NCI-H1105 (cell line): ENCODE data around the gene NLRX1.
"Not testable (repeated sequence)": the region's sequence is repeated elsewhere in the genome, so short reads cannot be mapped to it uniquely, and the experiment has no call there.

ENCODE experiments used
- DNase-seq: peaks from one replicate; lab custom pipeline; 2025; lab: John Stamatoyannopoulos, UW

Gene NLRX1

DNA sequence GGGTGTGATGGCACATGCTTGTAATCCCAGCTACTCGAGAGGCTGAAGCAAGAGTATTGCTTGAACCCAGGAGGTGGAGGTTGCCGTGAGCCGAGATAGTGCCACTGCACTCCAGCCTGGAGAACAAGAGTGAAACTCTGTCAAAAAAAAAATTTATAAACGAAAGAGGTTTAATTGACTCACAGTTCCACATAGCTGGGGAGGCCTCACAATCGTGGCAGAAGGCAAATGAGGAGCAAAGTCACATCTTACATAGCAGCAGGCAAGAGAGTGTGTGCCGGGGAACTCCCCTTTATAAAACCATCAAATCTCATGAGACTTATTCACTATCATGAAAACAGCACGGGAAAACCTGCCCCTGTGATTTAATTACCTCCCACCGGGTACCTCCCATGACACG lies 15.9 kb downstream of the NLRX1 start:
- not testable (repeated sequence) for DNase-seq

GRCh38 chr11:119185981-119186634 lies 17.6 kb downstream of the NLRX1 start:
- no peak for DNase-seq

DNA sequence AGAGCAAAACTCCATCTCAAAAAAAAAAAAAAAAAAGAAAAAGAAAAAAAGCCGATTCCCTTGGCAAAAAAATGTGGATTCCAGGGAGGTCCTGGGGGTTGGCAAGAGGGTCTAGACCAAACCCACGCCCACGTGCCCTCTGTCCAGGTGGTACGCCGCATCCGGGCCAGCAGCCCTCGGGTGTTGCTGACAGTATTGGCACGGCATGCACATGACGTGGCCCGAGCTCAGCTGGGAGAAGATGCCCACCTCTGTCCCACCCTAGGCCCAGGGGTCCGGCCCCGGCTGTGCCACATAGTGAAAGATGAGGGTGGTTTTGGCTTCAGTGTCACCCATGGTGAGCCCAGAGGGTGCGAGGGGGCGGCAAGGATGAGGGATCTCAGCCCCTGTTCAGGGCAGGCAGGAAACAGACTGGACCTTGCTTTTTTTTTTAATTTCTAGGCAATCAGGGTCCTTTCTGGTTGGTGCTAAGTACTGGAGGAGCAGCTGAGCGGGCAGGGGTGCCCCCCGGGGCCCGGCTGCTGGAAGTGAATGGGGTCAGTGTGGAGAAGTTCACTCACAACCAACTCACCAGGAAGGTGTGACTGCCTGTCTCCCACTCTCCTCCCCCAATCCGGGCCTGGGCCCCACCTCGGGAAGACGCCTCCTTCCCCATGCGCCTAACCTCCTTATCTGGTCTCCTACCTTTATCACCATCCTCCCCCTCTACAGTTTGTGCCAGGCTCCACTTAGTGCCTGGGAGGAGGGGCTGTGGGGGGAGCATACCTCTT lies 18.8 kb downstream of the NLRX1 start:
- DNase-seq = no peak

- no peak for DNase-seq
These were observed 19.5 kb downstream of the NLRX1 start for GRCh38 chr11:119188067-119188466.

DNA sequence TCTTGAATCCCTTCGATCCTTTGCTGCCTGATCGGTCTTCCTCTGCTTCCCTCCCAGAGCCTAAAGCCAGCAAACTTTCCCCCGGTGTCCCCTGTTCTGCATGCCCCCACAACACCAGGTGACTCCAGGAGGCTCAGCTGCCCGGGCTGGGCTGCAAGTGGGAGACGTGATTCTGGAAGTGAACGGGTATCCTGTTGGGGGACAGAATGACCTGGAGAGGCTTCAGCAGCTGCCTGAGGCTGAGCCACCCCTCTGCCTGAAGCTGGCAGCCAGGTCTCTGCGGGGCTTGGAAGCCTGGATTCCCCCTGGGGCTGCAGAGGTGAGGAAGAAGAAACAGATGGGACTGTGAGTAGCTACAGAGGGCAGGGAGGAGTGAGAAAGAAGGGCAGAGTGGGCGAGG lies 20.4 kb downstream of the NLRX1 start:
- no peak for DNase-seq

- DNase-seq = no peak
These were observed 20.9 kb downstream of the NLRX1 start for GRCh38 chr11:119189393-119189792.

GRCh38 chr11:119190531-119190930 lies 22.0 kb downstream of the NLRX1 start:
- DNase-seq = no peak

- DNase-seq = not testable (repeated sequence)
These were observed 22.7 kb downstream of the NLRX1 start for GRCh38 chr11:119191265-119191664.

DNA sequence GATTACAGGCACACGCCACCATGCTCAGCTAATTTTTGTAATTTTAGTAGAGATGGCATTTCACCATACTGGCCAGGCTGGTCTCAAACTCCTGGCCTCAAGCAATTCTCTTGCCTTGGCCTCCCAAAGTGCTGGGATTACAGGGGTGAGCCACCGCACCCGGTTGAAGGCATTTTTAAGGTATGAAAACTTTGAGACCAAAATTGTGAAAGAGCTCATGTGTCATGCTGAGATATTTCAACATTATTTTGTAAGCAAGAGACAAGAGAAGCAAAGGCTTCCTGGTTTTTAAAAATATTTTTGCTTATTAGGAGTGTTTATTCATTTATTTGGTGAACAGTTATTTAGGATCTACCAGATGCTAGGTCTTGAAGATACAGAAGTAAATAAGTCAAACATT lies 23.6 kb downstream of the NLRX1 start:
- DNase-seq = no peak

DNA sequence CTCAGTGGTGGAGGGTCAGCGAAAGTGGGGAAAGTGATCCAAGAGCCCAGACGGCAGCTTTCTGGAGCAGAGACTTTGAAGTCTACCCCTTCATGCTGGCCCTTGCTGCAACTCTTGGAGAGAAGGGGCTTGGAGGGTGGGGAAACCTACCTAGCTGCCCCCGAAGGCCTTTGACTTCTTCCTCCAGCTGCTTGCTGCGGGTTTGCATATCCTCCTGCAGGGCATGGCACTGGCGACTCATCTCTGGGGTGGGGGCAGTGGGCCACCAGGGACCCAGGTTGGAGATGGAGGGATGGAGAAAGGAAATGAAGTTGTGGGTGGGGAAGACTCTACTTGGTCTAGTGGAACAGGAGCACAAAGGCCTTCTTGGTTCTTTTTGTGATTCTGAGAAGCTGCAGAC lies 24.5 kb downstream of the NLRX1 start:
- no peak for DNase-seq

- no peak for DNase-seq
These were observed 25.1 kb downstream of the NLRX1 start for GRCh38 chr11:119193626-119194025.

- DNase-seq = no peak
These were observed 26.4 kb downstream of the NLRX1 start for GRCh38 chr11:119194811-119195440.

DNA sequence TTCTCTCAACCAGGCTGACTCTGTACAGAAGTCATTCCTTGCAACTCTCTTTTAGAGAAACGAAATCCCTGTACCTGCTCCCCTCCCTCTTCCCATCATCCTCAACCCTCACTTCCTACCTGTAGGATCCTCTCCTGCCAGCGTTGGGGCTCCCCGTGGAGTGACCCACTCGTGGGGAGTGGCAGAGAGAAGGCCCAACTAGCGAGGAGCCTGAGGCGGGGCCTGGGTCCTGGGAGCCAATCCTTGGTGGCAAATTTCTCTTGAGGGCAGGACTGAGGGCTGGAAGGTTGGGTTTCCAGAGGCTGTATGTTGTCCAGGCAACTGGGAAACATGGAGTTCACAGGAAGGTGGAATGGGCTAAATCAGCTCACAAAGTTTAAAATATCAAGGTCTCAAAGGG lies 27.2 kb downstream of the NLRX1 start:
- no peak for DNase-seq

DNA sequence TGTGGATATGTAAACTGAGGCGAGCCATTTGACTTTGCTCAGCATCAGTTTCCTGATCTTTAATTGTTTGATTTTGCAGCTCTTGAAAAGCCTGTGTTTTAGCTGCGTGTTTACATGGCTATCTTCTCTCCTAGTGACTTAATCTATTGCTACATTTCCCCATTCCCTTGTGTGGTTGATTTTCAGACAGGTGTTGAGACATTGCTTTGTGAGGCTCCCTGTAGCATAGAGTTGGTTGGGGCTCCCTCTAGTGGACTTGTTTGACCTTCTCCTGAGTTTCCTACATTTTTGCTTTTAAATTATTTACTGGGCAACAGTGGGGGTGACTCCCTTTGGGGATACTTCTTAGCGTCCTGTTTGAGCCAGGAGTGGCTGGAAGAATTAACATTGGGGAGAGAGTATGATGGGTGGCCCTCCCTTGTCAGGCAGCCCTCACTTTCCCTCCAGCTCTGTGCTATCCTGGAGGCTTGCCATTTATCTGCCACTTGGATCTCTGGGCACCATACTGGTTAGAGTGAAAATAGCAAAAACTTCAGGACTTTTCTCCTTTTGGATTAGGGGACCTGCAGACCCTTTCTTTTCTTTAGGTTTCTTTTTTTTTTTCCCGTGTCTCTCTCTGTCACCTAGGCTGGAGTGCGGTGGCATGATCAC lies 28.4 kb downstream of the NLRX1 start:
- peak; percentile 90 for DNase-seq

DNA sequence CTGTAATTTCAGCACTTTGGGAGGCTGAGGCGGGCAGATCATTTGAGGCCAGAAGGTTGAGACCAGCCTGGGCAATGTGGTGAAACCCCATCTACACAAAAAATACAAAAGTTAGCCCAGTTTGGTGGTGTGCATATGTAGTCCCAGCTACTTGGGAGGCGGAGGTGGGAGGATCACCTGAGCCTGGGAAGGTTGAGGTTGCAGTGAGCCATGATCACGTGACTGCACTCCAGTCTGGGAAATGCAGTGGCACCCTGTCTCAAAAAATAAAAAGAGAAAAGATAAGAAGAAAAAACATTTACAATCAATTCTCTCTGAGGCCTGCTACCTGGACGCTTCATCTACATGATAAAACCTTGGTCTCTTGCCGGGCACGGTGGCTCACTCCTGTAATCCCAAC lies 30.4 kb downstream of the NLRX1 start:
- DNase-seq = no peak

DNA sequence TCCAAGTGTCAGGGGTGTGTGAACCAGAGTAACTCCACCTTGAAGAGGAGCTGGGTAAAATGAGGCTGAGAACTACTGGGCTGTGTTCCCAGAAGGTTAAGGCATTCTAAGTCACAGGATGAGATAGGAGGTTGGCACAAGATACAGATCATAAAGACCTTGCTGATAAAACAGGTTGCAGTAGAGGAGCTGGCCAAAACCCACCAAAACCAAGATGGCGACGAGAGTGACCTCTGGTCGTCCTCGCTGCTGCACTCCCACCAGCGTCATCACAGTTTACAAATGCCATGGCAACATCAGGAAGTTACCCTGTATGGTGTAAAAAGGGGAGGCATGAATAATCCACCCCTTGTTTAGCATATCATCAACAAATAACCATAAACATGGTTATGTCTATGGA lies 32.7 kb downstream of the NLRX1 start:
- not testable (repeated sequence) for DNase-seq

- DNase-seq = no peak
These were observed 34.0 kb downstream of the NLRX1 start for GRCh38 chr11:119202554-119202953.

- no peak for DNase-seq
These were observed 35.5 kb downstream of the NLRX1 start for GRCh38 chr11:119204066-119204465.

DNA sequence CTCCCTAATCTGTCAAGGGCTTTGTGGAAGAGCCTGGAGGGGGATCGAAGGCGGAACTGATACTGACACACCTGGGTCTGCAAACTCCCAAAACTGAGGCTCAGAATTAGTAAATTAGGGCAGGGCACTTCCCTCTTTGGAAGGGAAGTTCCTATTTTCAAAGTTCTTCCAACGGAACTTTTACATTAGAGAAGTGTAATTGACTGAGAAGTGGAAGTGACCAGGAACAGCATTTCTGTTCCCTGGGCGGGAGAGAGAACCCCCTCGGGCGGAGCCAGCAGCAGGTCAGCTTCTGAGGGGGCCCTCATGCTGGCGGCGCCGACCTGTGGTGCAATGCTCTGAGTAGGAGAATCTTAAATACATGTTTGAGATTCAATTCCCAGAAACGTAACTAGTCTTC lies 36.6 kb downstream of the NLRX1 start:
- no peak for DNase-seq

- DNase-seq = peak; percentile 97
These were observed 37.3 kb downstream of the NLRX1 start, which contains the start of gene CBL for GRCh38 chr11:119205574-119206510. Gene CBL, plus strand, starts transcription at chr11:119206339. Its CDS starts 79 bp downstream, at chr11:119206418.
